Small intestine (tissue), 7 donors: ENCODE results near the gene LINS1. TPM values are rescaled to one million over a fixed set of nuclear protein-coding genes. Genes with fewer than 3 reads are reported as not detected.

Experiments
- DNase-seq, 2 donors: peaks; one replicate each; pipeline versions ENCODE4 v3.0.0 to v3.0.0-alpha.2; 2013
- FAIRE-seq: peaks from 2 replicates; lab custom pipeline; 2012; peaks lifted over from hg19 to GRCh38; lab: Jason Lieb, UNC
- H3K27ac ChIP-seq, 3 donors: one replicate each; pipeline ENCODE4 v1.5.1; 2013; ENCODE audit warnings: low read length in 2 of 3, mild to moderate bottlenecking in 2 of 3, control low read depth in 1 of 3, inconsistent platforms in 1 of 3, low read depth in 1 of 3, moderate library complexity in 1 of 3
- H3K27me3 ChIP-seq, 3 donors: one replicate each; pipeline ENCODE4 v1.6.1; 2013; ENCODE audit warnings: low read length in 3 of 3, inconsistent platforms in 1 of 3; ENCODE audit not compliant: control insufficient read depth in 3 of 3, insufficient read depth in 3 of 3
- H3K36me3 ChIP-seq, 3 donors: one replicate each; pipeline ENCODE4 v1.6.1; 2013; ENCODE audit warnings: low read length in 3 of 3, inconsistent platforms in 1 of 3, low read depth in 1 of 3, mild to moderate bottlenecking in 1 of 3, moderate library complexity in 1 of 3; ENCODE audit not compliant: control insufficient read depth in 3 of 3, insufficient read depth in 2 of 3
- H3K4me1 ChIP-seq, 3 donors: one replicate each; pipeline ENCODE4 v1.6.1; 2013; ENCODE audit warnings: low read length in 2 of 3, inconsistent platforms in 1 of 3, low read depth in 1 of 3, mild to moderate bottlenecking in 1 of 3, moderate library complexity in 1 of 3; ENCODE audit not compliant: control insufficient read depth in 3 of 3, insufficient read depth in 2 of 3
- H3K4me3 ChIP-seq, 3 donors: one replicate each; pipeline ENCODE4 v1.5.1; 2013; ENCODE audit warnings: low read length in 3 of 3, control low read depth in 1 of 3, inconsistent platforms in 1 of 3, low read depth in 1 of 3, mild to moderate bottlenecking in 1 of 3, moderate library complexity in 1 of 3
- H3K9me3 ChIP-seq, 2 donors: one replicate each; pipeline ENCODE4 v1.6.1; 2013; ENCODE audit warnings: low read depth in 1 of 2, low read length in 1 of 2; ENCODE audit not compliant: control insufficient read depth in 2 of 2, insufficient read depth in 1 of 2
- WGBS, 3 donors: extraction: QIAGEN DNeasy Blood & Tissue Kit; methylation state at CpG; one replicate each; pipeline ENCODE4 v1.1.7; 2013; 5-methylcytosine and 5-hydroxymethylcytosine counted together
- polyA plus RNA-seq, 4 donors: library from polyadenylated mRNA; stranded (reverse) in 3 of 4; unstranded in 1 of 4; fragments of 200-250 nt in 3 of 4; fragments of 120-200 nt in 1 of 4; gene quantifications; one replicate each; pipeline versions ENCODE4 v1.2.1 to v1.2.3, GENCODE V29; 2013
- donor health status: healthy with polysubstance abuse.
- donor health status: control.
- donor health status: control.
- donor health status: Bipolar disorder and iron deficiency.
- donor health status: healthy.

The LINS1 gene
- polyA plus RNA-seq, 4 donors, result 2.4 to 17.5 (median 5.7) TPM

DNA sequence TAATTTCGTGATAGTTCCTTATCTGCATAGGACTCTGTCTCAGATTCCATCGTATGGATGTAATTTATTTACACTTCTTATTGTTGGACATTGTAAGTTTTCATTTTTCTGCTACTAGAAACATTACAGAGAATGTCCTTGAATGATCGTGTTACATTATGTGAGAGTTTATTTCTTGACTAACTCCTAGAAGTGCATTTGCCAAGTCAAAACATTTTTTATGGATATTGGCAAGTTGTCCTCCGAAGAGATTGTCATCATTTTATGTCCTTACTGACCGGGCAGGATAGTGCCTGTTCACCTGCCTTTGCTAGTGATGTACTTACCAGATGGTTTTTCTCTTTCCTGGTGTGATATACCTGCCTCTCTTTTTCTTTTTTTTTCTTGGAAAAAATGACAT, 13.8 kb upstream of the LINS1 start:
- Histone ChIP-seq H3K27me3 (no peaks in the 10 kb centered on the region), H3K4me3 (no peak overlapping the region), H3K9me3 (no peaks in the 10 kb centered on the region), H3K27ac (no peak overlapping the region), H3K4me1 (no peaks in the 10 kb centered on the region), H3K36me3 (peaks cover 5 to 29% (median 15%) of the 10 kb centered on the region in 3 donors)
- no peak for FAIRE-seq
- DNase-seq, result no peak
- WGBS, 3 donors, result 46 to 52% (median 49%) methylated on average over 5 of the region's 5 CpGs

DNA sequence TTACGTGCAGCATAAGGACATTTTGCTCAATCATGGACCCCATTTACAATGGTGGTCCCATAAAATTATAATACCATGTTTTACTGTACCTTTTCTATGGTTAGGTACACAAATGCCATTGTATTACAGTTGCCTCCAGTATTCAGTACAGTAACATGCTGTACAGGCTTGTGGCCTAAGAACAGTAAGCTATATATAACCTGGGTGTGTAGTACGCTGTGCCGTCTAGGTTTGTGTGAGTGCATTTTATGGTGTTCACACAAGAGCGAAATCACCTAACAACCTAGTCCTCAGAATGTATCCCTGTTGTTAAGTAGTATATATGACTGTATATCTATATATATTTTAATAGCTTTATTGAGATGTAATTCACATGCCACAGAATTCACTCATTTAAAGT, 12.9 kb upstream of the LINS1 start:
- no peak for DNase-seq
- no peaks in the 10 kb centered on the region for H3K4me1 ChIP-seq
- 96 to 98% (median 98%) methylated on average over 4 of the region's 4 CpGs for WGBS, 3 donors
- H3K27ac ChIP-seq, result no peak overlapping the region
- no peaks in the 10 kb centered on the region for H3K27me3 ChIP-seq
- FAIRE-seq, result no peak
- no peak overlapping the region for H3K4me3 ChIP-seq
- no peaks in the 10 kb centered on the region for H3K9me3 ChIP-seq
- peaks cover 5 to 29% (median 12%) of the 10 kb centered on the region in 3 donors for H3K36me3 ChIP-seq

DNA sequence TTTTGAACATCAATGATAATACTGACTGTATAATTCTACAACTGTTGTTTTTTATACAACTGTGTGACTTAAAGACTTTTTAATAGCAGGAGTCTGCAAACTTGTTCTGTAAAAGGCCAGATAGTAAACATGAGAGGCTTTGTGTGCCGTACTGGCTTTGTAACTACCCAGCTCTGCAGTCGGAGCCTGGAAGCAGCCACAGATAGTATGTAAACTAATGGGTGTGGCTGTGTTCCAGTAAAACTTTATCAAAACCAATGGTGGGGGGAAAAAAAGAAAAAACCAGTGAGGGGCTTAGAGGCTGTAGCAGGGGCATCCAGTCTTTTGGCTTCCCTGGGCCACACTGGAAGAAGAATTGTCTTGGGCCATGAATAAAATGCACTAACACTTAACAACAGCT, 12.4 kb upstream of the LINS1 start:
- WGBS, 3 donors, result 77 to 83% (median 80%) methylated on average over 2 of the region's 2 CpGs
- FAIRE-seq (no peak), DNase-seq (no peak)
- H3K4me1 ChIP-seq, result no peaks in the 10 kb centered on the region
- H3K27me3 ChIP-seq, result no peaks in the 10 kb centered on the region
- no peak overlapping the region for H3K27ac ChIP-seq
- peaks cover 5 to 29% (median 16%) of the 10 kb centered on the region in 3 donors for H3K36me3 ChIP-seq
- H3K9me3 ChIP-seq, result no peaks in the 10 kb centered on the region
- no peak overlapping the region for H3K4me3 ChIP-seq

DNA sequence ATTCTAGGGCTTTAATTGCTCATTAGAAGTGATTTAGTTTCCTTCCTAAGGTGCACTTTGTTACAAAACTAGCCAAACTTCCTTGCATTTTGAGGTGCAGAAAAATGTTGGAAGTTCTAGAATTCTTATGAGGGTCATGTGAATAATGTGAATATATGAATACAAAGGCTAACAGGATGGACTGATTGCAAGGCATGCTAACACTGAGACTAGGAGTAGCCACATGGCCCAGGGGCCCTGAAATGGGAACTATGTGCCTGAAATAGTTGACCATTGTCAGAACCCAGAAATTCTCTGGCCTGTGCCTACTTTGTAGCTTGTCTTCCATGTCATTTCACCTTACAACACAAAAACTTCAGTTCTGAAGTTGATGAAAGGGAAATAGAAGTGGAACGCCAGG, 11.2 kb upstream of the LINS1 start:
- H3K27me3 ChIP-seq, result no peaks in the 10 kb centered on the region
- peaks cover 5 to 32% (median 14%) of the 10 kb centered on the region in 3 donors for H3K36me3 ChIP-seq
- no peak overlapping the region for H3K27ac ChIP-seq
- DNase-seq (no peak), FAIRE-seq (no peak)
- H3K9me3 ChIP-seq, result no peaks in the 10 kb centered on the region
- no peak overlapping the region for H3K4me3 ChIP-seq
- whole genome bisulfite sequencing, 3 donors, result 93 to 100% (median 94%) methylated on average over 1 of the region's 1 CpG
- H3K4me1 ChIP-seq, result no peaks in the 10 kb centered on the region

DNA sequence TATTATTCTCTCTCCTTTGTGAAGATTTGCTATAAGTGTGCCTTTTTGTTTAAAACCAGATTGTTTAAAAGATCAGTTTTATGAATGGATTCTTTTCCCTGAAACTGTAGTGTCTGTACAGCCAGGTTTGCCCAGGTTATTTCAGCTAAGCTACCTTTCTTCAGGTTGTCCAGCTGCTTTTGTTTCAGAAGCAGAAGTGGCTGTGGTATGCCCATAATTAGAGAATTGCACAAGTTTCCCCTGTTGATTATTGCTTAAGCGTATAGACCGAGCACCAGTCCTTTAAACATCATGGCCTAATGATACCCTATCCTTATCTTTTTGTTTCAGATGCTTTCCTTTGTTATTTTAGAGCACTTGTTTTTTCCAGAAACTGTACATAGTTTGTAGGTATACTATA, 10.6 kb upstream of the LINS1 start:
- FAIRE-seq (no peak), DNase-seq (no peak)
- Histone ChIP-seq H3K36me3 (peaks cover 5 to 29% (median 16%) of the 10 kb centered on the region in 3 donors), H3K4me1 (no peaks in the 10 kb centered on the region), H3K4me3 (no peak overlapping the region), H3K27me3 (no peaks in the 10 kb centered on the region), H3K9me3 (no peaks in the 10 kb centered on the region), H3K27ac (no peak overlapping the region)
- WGBS, 3 donors, result 94 to 97% (median 96%) methylated on average over 2 of the region's 2 CpGs

DNA sequence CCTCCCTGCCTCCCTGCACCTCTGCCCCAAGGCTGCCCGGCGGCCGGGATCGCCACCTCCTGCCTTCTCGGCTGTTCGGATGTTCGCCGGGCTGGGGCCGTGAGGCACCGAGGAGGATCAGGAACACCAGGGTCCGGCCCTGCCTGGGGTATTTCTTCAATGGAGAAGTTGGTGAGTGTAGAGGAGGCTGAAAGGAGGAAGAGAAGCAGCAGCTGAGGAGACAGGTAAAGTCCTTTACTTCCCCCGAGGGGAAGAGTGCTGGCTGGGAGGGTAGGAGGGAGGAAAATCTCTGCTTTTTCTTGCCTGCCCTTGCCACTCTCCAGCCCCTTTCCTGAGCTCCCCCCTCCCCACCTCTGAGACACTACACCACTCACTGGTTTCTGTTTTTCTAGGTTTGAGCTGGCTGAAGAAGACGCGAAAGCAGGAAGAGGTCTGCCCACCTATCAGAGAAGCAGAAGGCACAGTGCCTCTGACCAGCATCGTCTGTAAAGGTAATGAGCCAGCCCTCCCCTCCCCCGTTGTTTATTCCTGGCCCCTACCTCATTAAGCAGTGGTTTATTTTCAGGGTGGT, 924 bp upstream of the LINS1 start:
- H3K4me1 ChIP-seq, result peaks cover 0 to 6% (median 2%) of the 10 kb centered on the region in 3 donors
- H3K9me3 ChIP-seq, result no peaks in the 10 kb centered on the region
- FAIRE-seq (no peak), DNase-seq (peak in 1 of 2 donors; percentile 20)
- H3K36me3 ChIP-seq, result peaks cover 0 to 5% (median 2%) of the 10 kb centered on the region in 3 donors
- no peaks in the 10 kb centered on the region for H3K27me3 ChIP-seq
- WGBS, 3 donors, result 0 to 1% (median 1%) methylated on average over 16 of the region's 16 CpGs
- H3K4me3 ChIP-seq, result peak overlapping the region; percentile 75 to 88 (median 78)
- peak overlapping the region; percentile 74 to 87 (median 86) for H3K27ac ChIP-seq

DNA sequence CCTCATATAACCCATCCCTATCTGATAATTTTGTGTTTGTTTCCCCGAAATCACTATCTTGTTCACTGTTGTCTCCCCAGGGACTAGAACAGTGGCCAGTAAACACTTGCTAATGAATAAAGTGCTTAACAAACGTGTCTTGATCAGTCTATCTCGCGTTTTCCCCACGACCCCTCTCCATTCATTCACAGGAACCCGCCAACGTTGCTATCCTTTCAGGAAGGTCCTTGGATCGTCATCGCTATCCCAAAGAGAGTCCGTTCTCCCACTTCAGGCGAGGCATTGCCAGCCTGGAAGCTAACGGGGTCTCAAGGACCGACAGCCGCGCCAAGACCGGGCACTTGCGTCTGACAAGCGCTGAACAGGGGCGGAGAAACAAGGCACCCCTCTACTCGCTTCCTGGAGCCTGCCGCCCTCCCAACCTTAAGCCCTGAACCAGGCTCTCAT, 344 bp downstream of the LINS1 start:
- H3K4me1 ChIP-seq, result peaks cover 0 to 6% (median 2%) of the 10 kb centered on the region in 3 donors
- peaks cover 0 to 6% (median 0%) of the 10 kb centered on the region in 3 donors for H3K36me3 ChIP-seq
- FAIRE-seq (no peak), DNase-seq (no peak)
- H3K4me3 ChIP-seq, result peak overlapping the region; percentile 71 to 85 (median 81)
- no peaks in the 10 kb centered on the region for H3K9me3 ChIP-seq
- peak overlapping the region; percentile 28 to 89 (median 70) for H3K27ac ChIP-seq
- no peaks in the 10 kb centered on the region for H3K27me3 ChIP-seq
- WGBS, 3 donors, result 0 to 1% (median 0%) methylated on average over 21 of the region's 21 CpGs

DNA sequence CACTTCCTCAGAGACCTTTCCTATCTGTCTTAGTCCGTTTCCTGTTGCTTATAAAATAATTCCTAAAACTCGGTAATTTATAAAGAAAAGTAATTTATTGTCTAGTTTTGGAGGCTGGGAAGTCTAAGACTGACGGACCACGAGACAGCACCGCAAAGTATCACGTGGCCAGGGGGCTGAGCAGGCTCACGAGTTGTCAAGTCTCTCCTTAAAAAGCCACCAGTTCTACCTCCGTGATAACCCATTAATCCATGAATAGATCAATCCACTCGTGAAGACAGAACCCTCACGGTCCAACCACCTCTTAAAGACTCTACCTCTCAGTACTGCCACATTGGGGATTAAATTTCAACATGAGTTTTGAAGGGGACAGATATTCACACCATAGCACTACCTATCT, 821 bp downstream of the LINS1 start:
- H3K36me3 ChIP-seq, result peaks cover 0 to 7% (median 0%) of the 10 kb centered on the region in 3 donors
- H3K4me3 ChIP-seq, result peak overlapping the region; percentile 71 to 85 (median 81)
- FAIRE-seq, result no peak
- DNase-seq, result peak; percentile 3 to 48
- peak overlapping the region in 1 of 3 donors; percentile 89 for H3K27ac ChIP-seq
- H3K4me1 ChIP-seq, result peaks cover 0 to 6% (median 2%) of the 10 kb centered on the region in 3 donors
- H3K27me3 ChIP-seq, result no peaks in the 10 kb centered on the region
- H3K9me3 ChIP-seq, result no peaks in the 10 kb centered on the region
- 0 to 1% (median 0%) methylated on average over 10 of the region's 10 CpGs for WGBS, 3 donors
